K562 (cell line): Measurements from ENCODE around the gene NCKAP1. TPM values are rescaled to one million over a fixed set of nuclear protein-coding genes. Genes with fewer than 3 reads are reported as not detected.

ENCODE experiments used
- ATF4 ChIP-seq: fragments of 450-650 bp; formaldehyde crosslinking; IDR thresholded peaks from 2 replicates; pipeline ENCODE4 v1.4.0; 2022; ENCODE audit warnings: mild to moderate bottlenecking, moderate library complexity
- COPS2 ChIP-seq: fragments of 450-650 bp; conservative IDR thresholded peaks from 2 replicates; pipeline ENCODE4 v1.6.1; 2016; ENCODE audit warnings: mild to moderate bottlenecking, moderate library complexity
- ELF1 ChIP-seq: fragments of 200-800 bp; sonication (Bioruptor generic); IDR thresholded peaks from 2 replicates; pipeline ENCODE4 v1.6.1; 2016; ENCODE audit warnings: missing genetic modification characterization, missing compliant biosample characterization
- FOS ChIP-seq: IDR thresholded peaks from 3 replicates; pipeline ENCODE4 v1.6.1; 2011; ENCODE audit not compliant: insufficient read length; ENCODE audit errors: extremely low read depth
- GABPB1 ChIP-seq: sonication (generic); formaldehyde crosslinking; IDR thresholded peaks from 2 replicates; pipeline ENCODE4 v1.8.0; 2022; ENCODE audit warnings: mild to moderate bottlenecking, missing genetic modification reagents
- GATAD2B ChIP-seq: fragments of 450-650 bp; IDR thresholded peaks from 2 replicates; pipeline ENCODE4 v1.6.1; 2017; ENCODE audit warnings: mild to moderate bottlenecking, borderline replicate concordance
- HCFC1 ChIP-seq: IDR thresholded peaks from 2 replicates; pipeline ENCODE4 v1.6.1; 2012; ENCODE audit warnings: low read depth, low read length, improper control_type of control experiment
- MEIS2 ChIP-seq: fragments of 450-650 bp; IDR thresholded peaks from 2 replicates; pipeline ENCODE4 v1.6.1; 2014; ENCODE audit warnings: mild to moderate bottlenecking; ENCODE audit not compliant: partially characterized antibody
- PRPF4 ChIP-seq: fragments of 200-400 bp; formaldehyde crosslinking; IDR thresholded peaks from one replicate; pipeline ENCODE4 v1.6.1; 2017; ENCODE audit warnings: low read length, low read depth, mild to moderate bottlenecking; ENCODE audit not compliant: insufficient read depth, poor library complexity, severe bottlenecking
- RNF2 ChIP-seq: sonication (generic); IDR thresholded peaks from 2 replicates; pipeline ENCODE4 v1.6.1; 2016
- SMAD2 ChIP-seq: fragments of 150-350 bp; IDR thresholded peaks from 2 replicates; pipeline ENCODE4 v1.6.1; 2014; ENCODE audit warnings: low read depth, mild to moderate bottlenecking, low read length
- SMAD3 ChIP-seq: fragments of 450-650 bp; formaldehyde crosslinking; conservative IDR thresholded peaks from 2 replicates; pipeline ENCODE4 v1.4.0; 2020; ENCODE audit warnings: mild to moderate bottlenecking
- SRSF9 ChIP-seq: fragments of 200-400 bp; formaldehyde crosslinking; IDR thresholded peaks from 2 replicates; pipeline ENCODE4 v1.6.1; 2017; ENCODE audit warnings: low read depth, low read length, borderline replicate concordance
- THAP12 ChIP-seq: fragments of 250-450 bp; sonication (Bioruptor Pico); IDR thresholded peaks from 2 replicates; pipeline ENCODE4 v1.9.0; 2021; ENCODE audit warnings: mild to moderate bottlenecking, inconsistent platforms
- TRIM28 ChIP-seq: fragments of 450-650 bp; IDR thresholded peaks from 2 replicates; pipeline ENCODE4 v1.6.1; 2017
- ZFP1 ChIP-seq: fragments of 450-650 bp; formaldehyde crosslinking; IDR thresholded peaks from 2 replicates; pipeline ENCODE4 v1.4.0; 2020; ENCODE audit warnings: mild to moderate bottlenecking, mixed read lengths
- ZNF395 ChIP-seq: fragments of 200-800 bp; sonication (Bioruptor generic); IDR thresholded peaks from 2 replicates; pipeline ENCODE4 v1.6.1; 2017; ENCODE audit warnings: missing genetic modification characterization, missing compliant biosample characterization
- ZNF511 ChIP-seq: sonication (generic); formaldehyde crosslinking; IDR thresholded peaks from 2 replicates; pipeline ENCODE4 v1.8.0; 2022; ENCODE audit warnings: mild to moderate bottlenecking, missing genetic modification reagents
- ZNF584 ChIP-seq: fragments of 200-800 bp; sonication (Bioruptor generic); IDR thresholded peaks from 2 replicates; pipeline ENCODE4 v1.6.1; 2016; ENCODE audit warnings: low read depth, mild to moderate bottlenecking, missing genetic modification characterization, missing compliant biosample characterization
- ZNF740 ChIP-seq, 3 experiments: fragments of 200-800 bp in 1 of 3; sonication (Bioruptor generic) in 1 of 3; sonication (generic) in 1 of 3; formaldehyde crosslinking in 1 of 3; IDR thresholded peaks; 2 replicates each; pipeline versions ENCODE4 v1.6.1 to v1.8.0; 2016 to 2022; ENCODE audit warnings: mild to moderate bottlenecking in 2 of 3, missing compliant biosample characterization in 2 of 3, missing genetic modification characterization in 2 of 3, missing genetic modification reagents in 1 of 3
- polyA plus RNA-seq, 8 experiments: library from polyadenylated mRNA; depleted of rRNA in 4 of 8; stranded (reverse) in 5 of 8; unstranded in 3 of 8; fragments of >200 nt; fragmentation: Nextera tagmentation in 2 of 8; fragmentation: Illumina TruSeq in 1 of 8; extraction: Ambion mirVana in 2 of 8; extraction: Trizol in 1 of 8; gene quantifications; 2 replicates each; pipeline versions ENCODE4 v1.2.1 to v1.2.3, GENCODE V29; 2011 to 2014; ENCODE audit warnings: inconsistent platforms in 1 of 8, missing spikeins in 1 of 8
- total RNA-seq, 7 experiments: library from RNA; depleted of rRNA in 6 of 7; stranded (reverse); fragments of >200 nt in 6 of 7; fragmentation: Illumina TruSeq in 2 of 7; extraction: Trizol in 2 of 7; gene quantifications; 2 replicates each; pipeline versions ENCODE4 v1.2.1 to v1.2.3, GENCODE V29; 2011 to 2021; ENCODE audit warnings: low replicate concordance in 1 of 7

Gene NCKAP1
- total and polyA plus RNA-seq, 9 of the 15 experiments (the other 6 are each of a cell fraction or from before 2014, with no cell fraction given): 34.0 to 153 (median 88.7) TPM

GRCh38 chr2:183037553-183038340, 510 bp downstream of the NCKAP1 start (continued):
- no peak for TF ChIP-seq ATF4 (CRISPR knock-in tag)
- TF ChIP-seq FOS: no peak
- TF ChIP-seq PRPF4: no peak
- no peak for TF ChIP-seq SMAD3 (CRISPR knock-in tag)
- TF ChIP-seq ELF1 (tag): 0 out of 2 replicates have a peak, but pooled peaks have one; percentile 50
- TF ChIP-seq RNF2: no peak
- peak; percentile 46; the same call in 1 of the 2 replicates for TF ChIP-seq THAP12 (CRISPR knock-in tag)
- TF ChIP-seq SMAD2: no peak
- TF ChIP-seq TRIM28: no peak
- TF ChIP-seq ZNF740 (CRISPR knock-in tag; IDR thresholded peaks at IDR 0.05): peak; percentile 24; the same call in 1 of the 2 replicates
- TF ChIP-seq ZNF740 (tag; IDR thresholded peaks at IDR 0.05): peak in 1 of 2 experiments; percentile 17; a peak in 1 of 4 replicates
- peak; percentile 13; the same call in 1 of the 2 replicates for TF ChIP-seq GATAD2B
- no peak for TF ChIP-seq SRSF9
- TF ChIP-seq ZFP1 (CRISPR knock-in tag): no peak
- no peak for TF ChIP-seq MEIS2
- TF ChIP-seq ZNF584: 0 out of 2 replicates have a peak, but pooled peaks have one; percentile 8
- no peak for TF ChIP-seq COPS2
- no peak; the same call in 1 of the 2 replicates for TF ChIP-seq HCFC1
- peak; percentile 44; the same call in 1 of the 2 replicates for TF ChIP-seq ZNF511 (CRISPR knock-in tag)
- 0 out of 2 replicates have a peak, but pooled peaks have one; percentile 12 for TF ChIP-seq ZNF395 (CRISPR knock-in tag)
- TF ChIP-seq GABPB1: no peak
